Gastroesophageal sphincter (tissue), 4 donors: ENCODE data around the gene PGAM4. TPM values are rescaled to one million over a fixed set of nuclear protein-coding genes. Genes with fewer than 3 reads are reported as not detected.

Experiments
- ATAC-seq: fragments of 150-250 bp; one replicate; pipeline ENCODE4 v1.9.1; 2016; ENCODE audit warnings: mild to moderate bottlenecking, moderate library complexity
- H3K27ac ChIP-seq, 4 donors: fragments of 200-600 bp; sonication (generic) in 3 of 4; 1 replicate in 3 of 4; 2 replicates in 1 of 4; pipeline ENCODE4 v1.5.1; 2016 to 2019
- H3K27me3 ChIP-seq: fragments of 200-600 bp; sonication (generic); one replicate; pipeline ENCODE4 v1.5.1; 2019
- H3K36me3 ChIP-seq, 2 donors: fragments of 200-600 bp; sonication (generic); one replicate each; pipeline ENCODE4 v1.5.1; 2019; ENCODE audit warnings: control low read depth in 1 of 2
- H3K4me1 ChIP-seq, 3 donors: fragments of 200-600 bp; sonication (generic); 1 replicate in 2 of 3; 2 replicates in 1 of 3; pipeline ENCODE4 v1.5.1; 2016 to 2019; ENCODE audit warnings: control low read depth in 2 of 3
- H3K4me3 ChIP-seq, 2 donors: fragments of 200-600 bp; sonication (generic); one replicate each; pipeline ENCODE4 v1.5.1; 2019; ENCODE audit warnings: mild to moderate bottlenecking in 1 of 2, moderate library complexity in 1 of 2
- H3K9me3 ChIP-seq, 3 donors: fragments of 200-600 bp; sonication (generic); one replicate each; pipeline ENCODE4 v1.5.1; 2017 to 2019; ENCODE audit warnings: control low read depth in 2 of 3
- CTCF ChIP-seq, 4 experiments: fragments of 200-600 bp in 2 of 4; fragments of 450-650 bp in 2 of 4; sonication (generic) in 1 of 4; IDR thresholded peaks; one replicate each; pipeline ENCODE4 v1.5.1; 2017 to 2019; ENCODE audit warnings: antibody characterized with exemption in 4 of 4, mild to moderate bottlenecking in 2 of 4, moderate library complexity in 2 of 4
- EP300 ChIP-seq: sonication (generic); formaldehyde crosslinking; IDR thresholded peaks from one replicate; pipeline ENCODE4 v1.6.1; 2017; ENCODE audit warnings: antibody characterized with exemption, mild to moderate bottlenecking
- POLR2A ChIP-seq, 2 donors: fragments of 450-650 bp; IDR thresholded peaks; one replicate each; pipeline ENCODE4 v1.6.1; 2017; ENCODE audit warnings: antibody characterized with exemption in 2 of 2, mild to moderate bottlenecking in 2 of 2, moderate library complexity in 1 of 2
- POLR2AphosphoS5 ChIP-seq: sonication (generic); formaldehyde crosslinking; IDR thresholded peaks from one replicate; pipeline ENCODE4 v1.6.1; 2017; ENCODE audit warnings: antibody characterized with exemption
- WGBS, 2 donors: methylation state at CpG; one replicate each; pipeline ENCODE4 v1.1.5; 2018; ENCODE audit warnings: low coverage in 1 of 2; 5-methylcytosine and 5-hydroxymethylcytosine counted together
- total RNA-seq, 4 donors: library from RNA; depleted of rRNA; stranded (reverse); fragments of >200 nt; gene quantifications; one replicate each; pipeline ENCODE4 v1.1.0, GENCODE V29; 2016

The PGAM4 gene
- not detected for total RNA-seq

GRCh38 chrX:77969538-77969937 lies at the start of gene PGAM4:
PGAM4 (minus strand) TSS chrX:77969638; CDS start chrX:77969638, 0 bp downstream.
- no peaks in the 10 kb centered on the region for H3K27me3 ChIP-seq
- no peaks in the 10 kb centered on the region for H3K9me3 ChIP-seq
- ATAC-seq: no peak
- H3K4me3 ChIP-seq: no peak within 1 kb of the TSS
- TF ChIP-seq EP300: no peak
- no peak for TF ChIP-seq CTCF (IDR thresholded peaks at IDR 0.05)
- no peak for TF ChIP-seq POLR2A (IDR thresholded peaks at IDR 0.05)
- no peak for TF ChIP-seq POLR2AphosphoS5
- no peaks in the 10 kb centered on the region for H3K36me3 ChIP-seq
- H3K27ac ChIP-seq: no peak within 1 kb of the TSS
- H3K4me1 ChIP-seq: no peaks in the 10 kb centered on the region
- 95 to 100% methylated on average over 2 to 3 of the region's 13 CpGs for WGBS, 2 donors

- no peak for ATAC-seq
- H3K9me3 ChIP-seq: no peaks in the 10 kb centered on the region
- no peak overlapping the region for H3K4me3 ChIP-seq
- TF ChIP-seq POLR2A (IDR thresholded peaks at IDR 0.05): no peak
- no peak for TF ChIP-seq CTCF (IDR thresholded peaks at IDR 0.05)
- no peak for TF ChIP-seq EP300
- no peak for TF ChIP-seq POLR2AphosphoS5
- WGBS, 2 donors: 67 to 100% methylated on average over 1 of the region's 1 CpG
- no peak overlapping the region for H3K27ac ChIP-seq
- H3K4me1 ChIP-seq: no peaks in the 10 kb centered on the region
- no peaks in the 10 kb centered on the region for H3K36me3 ChIP-seq
- no peaks in the 10 kb centered on the region for H3K27me3 ChIP-seq
Observed at GRCh38 chrX:78011846-78012245, 42.4 kb upstream of the PGAM4 start.

- TF ChIP-seq CTCF (IDR thresholded peaks at IDR 0.05) (no peak), POLR2A (IDR thresholded peaks at IDR 0.05) (no peak), EP300 (no peak), POLR2AphosphoS5 (no peak)
- WGBS, 2 donors: 90% methylated on average over 2 of the region's 4 CpGs; no CpG with 5 or more reads in 1 of the 2 donors
- Histone ChIP-seq H3K27me3 (no peaks in the 10 kb centered on the region), H3K4me1 (no peaks in the 10 kb centered on the region), H3K4me3 (no peak overlapping the region), H3K27ac (no peak overlapping the region), H3K9me3 (no peaks in the 10 kb centered on the region), H3K36me3 (no peaks in the 10 kb centered on the region)
- no peak for ATAC-seq
Observed at GRCh38 chrX:77979870-77980269, 10.4 kb upstream of the PGAM4 start.

- H3K4me3 ChIP-seq: no peak overlapping the region
- H3K4me1 ChIP-seq: no peaks in the 10 kb centered on the region
- H3K9me3 ChIP-seq: no peaks in the 10 kb centered on the region
- TF ChIP-seq EP300: no peak
- TF ChIP-seq CTCF (IDR thresholded peaks at IDR 0.05): no peak
- TF ChIP-seq POLR2A (IDR thresholded peaks at IDR 0.05): no peak
- no peak for TF ChIP-seq POLR2AphosphoS5
- WGBS, 2 donors: 78 to 86% methylated on average over 1 of the region's 1 CpG
- no peaks in the 10 kb centered on the region for H3K27me3 ChIP-seq
- H3K36me3 ChIP-seq: no peaks in the 10 kb centered on the region
- no peak overlapping the region for H3K27ac ChIP-seq
- no peak for ATAC-seq
Observed at GRCh38 chrX:77977518-77977917, 8.1 kb upstream of the PGAM4 start.

GRCh38 chrX:77977095-77977494 lies 7.7 kb upstream of the PGAM4 start:
- no peaks in the 10 kb centered on the region for H3K36me3 ChIP-seq
- ATAC-seq: no peak
- TF ChIP-seq POLR2AphosphoS5: no peak
- no peak for TF ChIP-seq CTCF (IDR thresholded peaks at IDR 0.05)
- no peak for TF ChIP-seq POLR2A (IDR thresholded peaks at IDR 0.05)
- no peak for TF ChIP-seq EP300

More at GRCh38 chrX:77977095-77977494, 7.7 kb upstream of the PGAM4 start:
- H3K27me3 ChIP-seq: no peaks in the 10 kb centered on the region
- no peak overlapping the region for H3K27ac ChIP-seq
- H3K4me1 ChIP-seq: no peaks in the 10 kb centered on the region
- H3K4me3 ChIP-seq: no peak overlapping the region
- no peaks in the 10 kb centered on the region for H3K9me3 ChIP-seq
